Adrenal gland (tissue), 12 donors: ENCODE data around the gene KIAA0753. TPM values are rescaled to one million over a fixed set of nuclear protein-coding genes. Genes with fewer than 3 reads are reported as not detected.

Source experiments
- DNase-seq, 7 donors: peaks; one replicate each; pipeline ENCODE4 v3.0.0-alpha.2; 2019 to 2020
- H3K27ac ChIP-seq, 5 donors: fragments of 200-600 bp; sonication (generic) in 4 of 5; 1 replicate in 3 of 5; 2 replicates in 2 of 5; pipeline versions ENCODE4 v1.5.1 to v1.8.0; 2016 to 2020; ENCODE audit warnings: mild to moderate bottlenecking in 1 of 5
- H3K27me3 ChIP-seq: fragments of 200-600 bp; 2 replicates; pipeline ENCODE4 v1.8.0; 2021
- H3K36me3 ChIP-seq, 2 donors: fragments of 200-600 bp; replicated peaks in 1 of 2; 1 replicate in 1 of 2; 2 replicates in 1 of 2; pipeline versions ENCODE4 v1.5.1 to v1.8.0; 2018 to 2022
- H3K4me1 ChIP-seq, 2 donors: fragments of 200-600 bp; replicated peaks in 1 of 2; 1 replicate in 1 of 2; 2 replicates in 1 of 2; pipeline versions ENCODE4 v1.5.1 to v1.8.0; 2018 to 2021
- H3K4me3 ChIP-seq, 4 donors: fragments of 200-600 bp; sonication (generic) in 3 of 4; one replicate each; pipeline ENCODE4 v1.5.1; 2016 to 2018
- H3K9me3 ChIP-seq, 3 donors: fragments of 200-600 bp; sonication (generic) in 1 of 3; replicated peaks in 1 of 3; 1 replicate in 2 of 3; 2 replicates in 1 of 3; pipeline versions ENCODE4 v1.5.1 to v1.8.0; 2016 to 2021
- CTCF ChIP-seq, 6 experiments: fragments of 450-650 bp in 4 of 6; fragments of 200-600 bp in 2 of 6; sonication (generic) in 1 of 6; IDR thresholded peaks; 1 replicate in 5 of 6; 2 replicates in 1 of 6; pipeline versions ENCODE4 v1.5.1 to v1.8.0; 2016 to 2021; ENCODE audit warnings: antibody characterized with exemption in 6 of 6, mild to moderate bottlenecking in 2 of 6, moderate library complexity in 1 of 6
- POLR2A ChIP-seq, 2 donors: fragments of 450-650 bp; IDR thresholded peaks; one replicate each; pipeline ENCODE4 v1.6.1; 2017; ENCODE audit warnings: antibody characterized with exemption in 2 of 2, mild to moderate bottlenecking in 2 of 2, moderate library complexity in 1 of 2
- WGBS, 4 donors: extraction: QIAGEN DNeasy Blood & Tissue Kit in 2 of 4; methylation state at CpG; one replicate each; pipeline versions ENCODE4 v1.1.5 to v1.1.7; 2013 to 2017; 5-methylcytosine and 5-hydroxymethylcytosine counted together
- intact Hi-C, 2 donors: fragments of 100-400 bp; cut with DNase I; formaldehyde crosslinking; loops; one replicate each; pipeline versions ENCODE4 v1.14.1 to v1.15.0; 2022 to 2023
- polyA plus RNA-seq, 3 donors: library from polyadenylated mRNA; stranded (reverse); fragments of 200-250 nt in 2 of 3; fragments of 350-450 nt in 1 of 3; fragmentation: Illumina TruSeq in 1 of 3; extraction: RNeasy Lipid Tissue Mini Kit (QIAGEN cat#74804) in 1 of 3; gene quantifications; one replicate each; pipeline ENCODE4 v1.2.3, GENCODE V29; 2013 to 2014
- total RNA-seq, 9 donors: library from RNA; depleted of rRNA in 4 of 9; stranded (reverse); fragments of >200 nt in 4 of 9; fragments of 120-200 nt in 1 of 9; fragmentation: NEBNext Ultra II Directional in 1 of 9; extraction: Animal tissue kit (Norgen Biotek cat#: 25700) in 1 of 9; gene quantifications; one replicate each; pipeline versions ENCODE4 v1.1.0 to v1.2.4, GENCODE V29; 2013 to 2023
- donor health status: healthy with polysubstance abuse.
- donor health status: Bipolar disorder and iron deficiency.
- donor health status: DM: yes; HTN: yes; CAD: no.
- donor health status: DM: no; HTN: no; CAD: no.
- donor health status: DM: no; HTN: no; CAD: no.
- donor health status: DM: yes; HTN: yes; CAD: no.

Gene KIAA0753
- total and polyA plus RNA-seq, 12 donors, result 5.1 to 21.8 (median 13.1) TPM

DNA sequence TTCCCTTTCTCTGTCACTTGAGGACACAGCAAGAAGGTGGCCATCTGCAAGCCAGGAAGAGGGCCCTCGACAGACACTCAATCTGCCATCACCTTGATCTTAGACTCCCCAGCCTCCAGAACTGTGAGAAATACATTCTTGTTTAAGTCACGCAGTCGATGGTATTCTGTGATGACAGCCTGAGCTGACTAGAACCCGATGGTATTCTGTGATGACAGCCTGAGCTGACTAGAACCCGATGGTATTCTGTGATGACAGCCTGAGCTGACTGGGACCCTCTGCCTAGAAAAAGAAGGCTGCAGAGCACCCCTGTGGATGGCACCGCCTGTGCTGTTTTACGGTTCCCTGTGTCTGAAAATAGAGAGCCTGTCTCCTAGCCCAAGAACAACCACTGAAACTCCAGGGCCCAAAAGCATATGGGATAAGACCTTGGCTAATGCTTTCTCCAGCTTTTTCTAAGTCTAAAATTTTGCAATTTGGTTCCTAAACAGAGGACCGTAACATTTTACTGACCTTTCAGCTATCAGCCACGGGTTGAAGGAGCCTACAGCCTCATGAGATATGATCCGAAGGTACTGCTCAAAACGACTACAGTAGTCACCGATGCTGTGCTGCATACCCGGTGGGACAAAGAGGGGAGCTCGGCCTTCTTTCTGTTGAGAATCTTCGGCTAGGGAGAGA is 51.1 kb downstream of the KIAA0753 start:
- TF ChIP-seq POLR2A (IDR thresholded peaks at IDR 0.05), result no peak
- no peak for TF ChIP-seq CTCF (IDR thresholded peaks at IDR 0.05)
- H3K36me3 ChIP-seq, result peaks cover 0 to 51% of the 10 kb centered on the region in 2 donors

GRCh38 chr17:6588165-6588564 is 52.3 kb downstream of the KIAA0753 start:
- intact Hi-C loops, result no loop called here
- Histone ChIP-seq H3K4me1 (peaks cover 0 to 10% of the 10 kb centered on the region in 2 donors), H3K36me3 (peaks cover 0 to 43% of the 10 kb centered on the region in 2 donors), H3K27me3 (no peaks in the 10 kb centered on the region), H3K27ac (no peak overlapping the region), H3K4me3 (no peak overlapping the region), H3K9me3 (peaks cover 0 to 9% (median 0%) of the 10 kb centered on the region in 3 donors)
- DNase-seq, result no peak
- WGBS, 4 donors, result 85 to 89% (median 87%) methylated on average over 5 of the region's 5 CpGs
- TF ChIP-seq POLR2A (IDR thresholded peaks at IDR 0.05) (no peak), CTCF (IDR thresholded peaks at IDR 0.05) (no peak)

More for the DNA sequence above, 51.1 kb downstream of the KIAA0753 start:
- DNase-seq, result no peak
- 94 to 95% (median 95%) methylated on average over 13 to 15 of the region's 15 CpGs for WGBS, 4 donors
- Histone ChIP-seq H3K27ac (no peak overlapping the region), H3K4me1 (peaks cover 0 to 10% of the 10 kb centered on the region in 2 donors), H3K4me3 (no peak overlapping the region), H3K9me3 (peaks cover 0 to 9% (median 0%) of the 10 kb centered on the region in 3 donors), H3K27me3 (no peaks in the 10 kb centered on the region)
- intact Hi-C loops, result no loop called here

DNA sequence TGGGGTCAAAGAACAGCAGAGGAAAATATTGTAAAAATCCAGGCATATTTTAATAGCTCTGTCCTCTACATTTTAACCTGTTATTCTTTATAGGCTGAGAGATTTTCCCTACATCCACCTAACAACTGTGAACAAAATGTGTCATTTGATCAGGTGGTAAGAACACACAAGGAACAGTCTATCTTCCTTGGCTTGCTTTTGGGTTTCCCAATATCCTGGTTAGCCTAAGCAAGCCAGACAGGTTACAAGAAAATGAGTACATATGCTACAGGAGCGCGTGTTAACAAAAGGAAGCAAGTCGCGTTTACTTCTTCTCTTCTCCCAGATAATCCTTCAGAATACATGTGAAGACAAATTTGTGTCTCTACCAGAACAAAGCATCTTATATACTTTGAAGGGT is 53.2 kb downstream of the KIAA0753 start:
- Histone ChIP-seq H3K27ac (no peak overlapping the region), H3K4me1 (peaks cover 0 to 10% of the 10 kb centered on the region in 2 donors), H3K9me3 (peaks cover 0 to 9% (median 0%) of the 10 kb centered on the region in 3 donors), H3K27me3 (no peaks in the 10 kb centered on the region), H3K36me3 (peaks cover 0 to 47% of the 10 kb centered on the region in 2 donors), H3K4me3 (no peak overlapping the region)
- 95 to 99% (median 97%) methylated on average over 4 of the region's 4 CpGs for WGBS, 4 donors
- TF ChIP-seq POLR2A (IDR thresholded peaks at IDR 0.05) (no peak), CTCF (IDR thresholded peaks at IDR 0.05) (no peak)
- intact Hi-C loops, result no loop called here
- no peak for DNase-seq

DNA sequence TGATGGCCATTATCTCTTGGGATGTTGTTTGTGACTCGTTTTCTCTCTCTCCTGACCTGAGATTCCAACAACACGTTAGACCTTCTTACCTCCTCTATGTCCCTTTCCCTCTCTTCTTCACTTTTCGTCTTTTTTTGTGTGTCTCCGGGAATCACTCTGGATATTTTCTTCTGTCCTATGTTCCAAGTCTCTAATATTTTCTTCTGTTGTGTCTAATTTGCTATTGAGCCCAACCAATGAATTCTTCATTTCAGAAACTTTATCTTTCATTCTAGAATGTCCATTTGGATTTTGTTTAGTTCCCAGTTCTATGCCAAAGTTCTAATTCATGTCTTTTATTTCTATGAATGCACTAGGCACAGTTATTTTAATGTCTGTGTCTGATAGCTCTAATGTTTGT is 57.1 kb downstream of the KIAA0753 start:
- peaks cover 0 to 26% of the 10 kb centered on the region in 2 donors for H3K36me3 ChIP-seq
- H3K9me3 ChIP-seq, result peaks cover 0 to 9% (median 0%) of the 10 kb centered on the region in 3 donors
- TF ChIP-seq CTCF (IDR thresholded peaks at IDR 0.05), result no peak
- TF ChIP-seq POLR2A (IDR thresholded peaks at IDR 0.05), result no peak
- intact Hi-C loops, result no loop called here
- H3K27me3 ChIP-seq, result no peaks in the 10 kb centered on the region
- H3K27ac ChIP-seq, result no peak overlapping the region
- no peak overlapping the region for H3K4me3 ChIP-seq
- 94 to 98% (median 98%) methylated on average over 4 of the region's 4 CpGs for WGBS, 4 donors
- no peak for DNase-seq
- H3K4me1 ChIP-seq, result no peaks in the 10 kb centered on the region
